Activated T-cell treated with anti-CD3 and anti-CD28 coated beads for 1 hour (primary cell): ENCODE measurements around the gene CUBN.

Experiments used
- DNase-seq: peaks from one replicate; pipeline ENCODE4 v3.0.0-alpha.2; 2020; ENCODE audit warnings: low read depth

CUBN gene

GRCh38 chr10:17129741-17130140 lies at the start of gene CUBN:
TSS of gene CUBN (minus strand) at chr10:17129811. CDS start at chr10:17129765, 46 bp downstream.
- DNase-seq: no peak

- no peak for DNase-seq
These were observed 49.4 kb upstream of the CUBN start for GRCh38 chr10:17179002-17179401.

- no peak for DNase-seq
These were observed 48.4 kb upstream of the CUBN start for GRCh38 chr10:17178006-17178405.

- no peak for DNase-seq
These were observed 47.4 kb upstream of the CUBN start for GRCh38 chr10:17177014-17177413.

GRCh38 chr10:17176091-17176490 lies 46.5 kb upstream of the CUBN start:
- no peak for DNase-seq

GRCh38 chr10:17175551-17175950 lies 45.9 kb upstream of the CUBN start:
- DNase-seq: no peak

GRCh38 chr10:17174626-17175025 lies 45.0 kb upstream of the CUBN start:
- DNase-seq: no peak

GRCh38 chr10:17171141-17171641 lies 41.6 kb upstream of the CUBN start:
- DNase-seq: no peak

- no peak for DNase-seq
These were observed 40.2 kb upstream of the CUBN start for GRCh38 chr10:17169803-17170202.

GRCh38 chr10:17166699-17167098 lies 37.1 kb upstream of the CUBN start:
- no peak for DNase-seq

- no peak for DNase-seq
These were observed 33.2 kb upstream of the CUBN start for GRCh38 chr10:17162828-17163227.

GRCh38 chr10:17161775-17162174 lies 32.2 kb upstream of the CUBN start:
- DNase-seq: no peak

- no peak for DNase-seq
These were observed 27.4 kb upstream of the CUBN start for GRCh38 chr10:17157024-17157423.

- no peak for DNase-seq
These were observed 26.2 kb upstream of the CUBN start for GRCh38 chr10:17155826-17156225.

GRCh38 chr10:17154116-17154515 lies 24.5 kb upstream of the CUBN start:
- DNase-seq: no peak

- no peak for DNase-seq
These were observed 23.7 kb upstream of the CUBN start for GRCh38 chr10:17153321-17153720.

GRCh38 chr10:17151716-17152115 lies 22.1 kb upstream of the CUBN start:
- no peak for DNase-seq

- no peak for DNase-seq
These were observed 18.4 kb upstream of the CUBN start for GRCh38 chr10:17147884-17148489.

- no peak for DNase-seq
These were observed 17.3 kb upstream of the CUBN start for GRCh38 chr10:17146892-17147291.

GRCh38 chr10:17145239-17145638 lies 15.6 kb upstream of the CUBN start:
- no peak for DNase-seq

- DNase-seq: no peak
These were observed 15.1 kb upstream of the CUBN start for GRCh38 chr10:17144757-17145156.

GRCh38 chr10:17144032-17144431 lies 14.4 kb upstream of the CUBN start:
- no peak for DNase-seq

- DNase-seq: no peak
These were observed 13.6 kb upstream of the CUBN start for GRCh38 chr10:17143055-17143690.
